Fibroblast of skin of right biceps (primary cell): ENCODE measurements around the gene PLEKHB2.
"Not testable (repeated sequence)": the region's sequence is repeated elsewhere in the genome, so short reads cannot be mapped to it uniquely, and the experiment has no call there.

Experiments
- DNase-seq: peaks from one replicate; pipeline ENCODE4 v3.0.0-alpha.2; 2013

Gene PLEKHB2

DNA sequence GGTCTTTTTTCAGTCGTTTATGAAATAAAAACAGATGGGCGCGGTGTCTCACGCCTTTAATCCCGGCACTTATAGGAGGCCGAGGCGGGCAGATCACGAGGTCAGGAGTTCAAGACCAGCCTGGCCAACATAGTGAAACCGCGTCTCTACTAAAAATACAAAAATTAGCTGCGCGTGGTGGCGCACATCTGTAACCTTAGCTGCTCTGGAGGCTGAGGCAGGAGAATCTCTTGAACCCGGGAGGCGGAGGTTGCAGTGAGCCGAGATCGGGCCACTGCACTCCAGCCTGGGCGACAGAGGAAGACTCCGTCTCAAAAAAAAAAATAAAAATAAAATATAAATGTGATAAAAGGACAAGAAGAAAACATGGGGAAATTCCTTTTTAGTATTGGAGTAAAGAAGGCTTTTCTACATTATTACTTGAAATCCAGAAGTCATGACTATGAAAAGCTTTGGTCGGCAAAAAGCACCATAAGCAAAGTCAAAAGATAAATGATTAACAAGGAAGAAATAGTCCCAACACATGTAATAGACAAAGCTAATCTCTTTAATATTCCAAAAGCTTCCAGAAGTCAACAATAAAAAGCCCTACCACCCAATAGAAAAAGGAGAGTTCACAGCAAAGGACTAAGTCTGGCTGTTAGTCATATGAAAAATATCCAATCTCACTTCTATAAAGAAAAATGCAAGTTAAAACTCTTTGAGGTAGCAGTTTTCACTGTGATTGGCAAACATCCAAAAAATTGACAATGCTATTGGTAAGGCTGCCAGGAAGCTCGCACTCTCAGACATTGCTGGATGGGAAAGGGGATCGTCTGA is 10.5 kb upstream of the PLEKHB2 start:
- DNase-seq: peak; percentile 24

GRCh38 chr2:131103165-131103564 is 2.0 kb upstream of the PLEKHB2 start:
- DNase-seq: no peak

GRCh38 chr2:131104487-131105155 is 515 bp upstream of the PLEKHB2 start:
- peak; percentile 56 for DNase-seq

GRCh38 chr2:131105950-131106801 is 1.0 kb downstream of the PLEKHB2 start:
- peak; percentile 41 for DNase-seq

- no peak for DNase-seq
Measured at GRCh38 chr2:131112529-131112928, 7.4 kb downstream of the PLEKHB2 start.

GRCh38 chr2:131113566-131114227 is 8.6 kb downstream of the PLEKHB2 start:
- no peak for DNase-seq

DNA sequence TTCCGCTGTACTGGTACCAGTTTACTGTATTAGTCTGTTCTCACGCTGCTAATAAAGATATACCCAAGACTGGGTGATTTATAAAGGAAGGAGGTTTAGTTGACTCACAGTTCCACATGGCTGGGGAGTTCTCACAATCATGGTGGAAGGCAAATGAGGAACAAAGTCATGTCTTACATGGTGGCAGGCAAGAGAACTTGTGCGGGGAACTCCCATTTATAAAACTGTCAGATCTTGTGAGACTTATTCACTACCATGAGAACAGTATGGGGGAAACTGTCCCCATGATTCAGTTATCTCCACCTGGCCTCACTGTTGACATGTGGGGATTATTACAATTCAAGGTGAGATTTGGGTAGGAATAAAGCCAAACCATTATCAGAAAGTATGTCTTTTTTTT is 9.8 kb downstream of the PLEKHB2 start:
- DNase-seq: not testable (repeated sequence)

DNA sequence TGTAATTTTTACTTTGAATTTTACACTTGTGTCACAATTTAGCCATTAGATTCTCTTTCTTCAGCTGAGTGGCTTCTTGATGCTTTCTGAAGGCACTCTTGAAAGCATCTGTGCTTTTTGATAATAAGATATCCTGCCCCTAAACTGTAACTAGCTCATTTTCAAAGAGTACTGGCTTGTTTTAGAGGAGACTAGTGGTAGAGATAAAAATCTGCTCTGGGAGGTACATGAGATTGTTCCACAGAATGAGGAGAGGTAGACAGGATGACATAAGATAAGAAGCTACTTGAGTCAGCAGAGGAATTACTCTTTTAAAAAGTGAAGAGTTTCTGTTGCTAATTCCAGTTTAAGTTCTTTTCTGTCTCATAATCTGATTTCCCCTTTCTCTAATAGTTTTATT is 10.6 kb downstream of the PLEKHB2 start:
- no peak for DNase-seq

- no peak for DNase-seq
Measured at GRCh38 chr2:131120815-131121317, 15.7 kb downstream of the PLEKHB2 start.

GRCh38 chr2:131121464-131121863 is 16.3 kb downstream of the PLEKHB2 start:
- peak; percentile 1 for DNase-seq

DNA sequence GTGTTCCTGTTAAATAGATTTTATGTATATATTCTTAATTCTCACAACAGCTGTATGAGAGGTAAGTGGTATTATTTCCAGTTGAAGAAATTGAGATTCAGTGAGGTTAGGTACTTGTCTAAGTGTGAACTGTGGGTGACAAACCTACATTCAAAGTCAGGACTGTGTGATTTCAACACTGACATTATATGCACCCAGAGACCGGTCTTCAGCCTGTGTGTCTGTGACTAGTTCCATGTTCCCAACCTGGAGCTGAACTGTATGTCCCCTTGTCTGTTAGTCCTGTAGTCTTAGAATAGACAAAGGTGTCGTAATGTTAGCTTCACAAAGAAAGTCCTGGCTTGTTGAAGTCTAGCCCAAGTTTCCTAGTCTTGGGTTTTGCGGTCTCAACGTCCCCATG is 17.4 kb downstream of the PLEKHB2 start:
- no peak for DNase-seq

DNA sequence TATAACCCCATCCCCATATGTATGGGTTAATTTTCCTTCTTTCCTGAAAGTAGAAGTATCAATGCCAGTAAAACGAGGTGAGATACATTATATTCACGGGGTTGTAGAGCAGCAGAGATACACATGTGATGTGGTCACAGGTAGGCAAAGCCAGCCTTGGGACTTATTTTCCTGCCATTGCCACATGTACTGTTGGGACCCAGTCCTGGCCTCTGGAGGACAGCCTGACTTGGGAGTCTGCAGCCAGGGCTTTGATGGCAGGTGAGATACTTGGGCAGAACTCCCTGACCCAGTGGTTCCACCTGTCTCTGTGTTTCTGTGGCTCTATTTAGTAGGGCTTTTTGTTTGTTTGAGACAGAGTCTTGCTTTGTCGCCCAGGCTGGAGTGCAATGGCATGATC is 18.1 kb downstream of the PLEKHB2 start:
- no peak for DNase-seq

DNA sequence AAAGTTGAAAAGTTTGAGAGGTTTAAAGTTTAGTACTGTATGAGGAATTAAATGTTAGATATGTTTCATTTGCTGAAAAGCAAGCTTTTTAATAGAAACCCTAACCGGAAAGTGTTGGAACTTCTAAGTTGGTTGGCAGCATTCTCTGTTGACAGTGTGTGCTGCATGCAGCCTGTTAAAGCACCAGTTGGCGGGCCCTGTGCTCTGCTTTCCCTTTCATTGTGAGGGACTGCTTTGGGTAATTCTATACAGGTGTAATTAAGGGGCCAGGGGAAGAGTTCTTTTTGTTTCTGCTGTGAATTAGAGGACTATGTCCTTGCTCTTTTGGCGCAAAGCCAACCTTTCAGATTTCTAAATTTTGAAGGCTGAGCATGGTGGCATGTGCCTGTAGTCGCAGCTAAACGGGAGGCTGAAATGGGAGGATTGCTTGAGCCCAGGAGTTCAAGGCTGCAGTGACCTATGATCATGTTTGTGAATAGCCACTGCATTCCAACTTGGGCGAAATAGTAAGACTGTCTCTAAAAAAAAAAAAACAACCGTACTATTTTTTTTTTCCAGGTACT is 20.1 kb downstream of the PLEKHB2 start:
- no peak for DNase-seq

DNA sequence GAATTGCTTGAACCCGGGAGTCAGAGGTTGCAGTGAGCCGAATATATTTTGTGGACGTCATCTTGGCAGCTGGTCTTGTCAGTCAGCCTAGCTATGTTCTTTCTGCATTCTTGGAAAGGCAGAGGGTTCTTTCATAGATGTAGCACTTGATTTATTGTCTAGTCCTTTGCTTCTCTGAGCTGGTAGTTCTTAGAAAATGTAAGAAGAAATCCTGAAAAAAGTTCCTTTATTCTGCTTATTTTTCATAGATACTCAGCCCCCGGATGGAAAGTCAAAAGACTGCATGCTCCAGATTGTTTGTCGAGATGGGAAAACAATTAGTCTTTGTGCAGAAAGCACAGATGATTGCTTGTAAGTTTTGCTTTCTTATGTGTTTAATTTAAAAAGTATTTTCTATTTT is 21.3 kb downstream of the PLEKHB2 start:
- no peak for DNase-seq

DNA sequence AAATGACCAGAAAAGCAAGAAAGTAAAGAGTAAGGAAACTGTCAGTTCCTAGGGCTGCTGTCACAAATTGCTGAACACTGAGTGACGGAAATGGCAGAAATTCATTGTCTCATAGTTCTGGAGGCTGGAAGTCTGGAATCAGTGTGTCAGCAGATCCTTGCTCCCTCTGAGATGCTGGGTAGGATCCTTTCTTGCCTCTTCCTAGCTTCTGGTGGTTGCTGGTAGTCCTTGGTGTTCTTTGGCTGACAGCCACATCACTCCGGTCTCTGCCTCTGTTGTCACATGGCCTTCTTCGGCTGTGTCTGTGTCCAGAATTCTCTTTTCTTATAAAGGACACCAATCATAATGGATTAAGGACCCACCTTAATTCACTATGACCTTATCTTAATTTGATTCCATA is 21.9 kb downstream of the PLEKHB2 start:
- DNase-seq: no peak

GRCh38 chr2:131127981-131128380 is 22.8 kb downstream of the PLEKHB2 start:
- no peak for DNase-seq

GRCh38 chr2:131130298-131130596 is 25.1 kb downstream of the PLEKHB2 start:
- DNase-seq: no peak

DNA sequence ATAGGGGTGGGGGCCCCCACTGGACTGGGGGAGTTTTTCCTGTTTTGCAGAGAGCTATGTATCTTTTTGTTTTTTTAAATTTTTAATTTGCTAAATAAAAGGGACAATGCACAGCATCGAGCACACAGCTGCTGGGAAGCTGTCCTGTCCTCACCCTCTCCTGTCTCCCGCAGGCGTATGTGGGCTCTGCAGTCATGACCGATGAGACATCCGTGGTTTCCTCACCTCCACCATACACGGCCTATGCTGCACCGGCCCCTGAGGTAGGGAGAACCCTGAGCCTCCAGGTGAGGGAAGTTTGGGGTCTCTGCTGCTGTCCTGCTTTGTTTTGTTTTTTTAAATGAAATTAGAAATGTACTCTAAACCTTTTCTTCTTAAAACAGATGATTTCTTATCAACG is 27.6 kb downstream of the PLEKHB2 start:
- DNase-seq: no peak

- no peak for DNase-seq
Measured at GRCh38 chr2:131140581-131140980, 35.4 kb downstream of the PLEKHB2 start.

GRCh38 chr2:131142849-131143248 is 37.7 kb downstream of the PLEKHB2 start:
- no peak for DNase-seq

DNA sequence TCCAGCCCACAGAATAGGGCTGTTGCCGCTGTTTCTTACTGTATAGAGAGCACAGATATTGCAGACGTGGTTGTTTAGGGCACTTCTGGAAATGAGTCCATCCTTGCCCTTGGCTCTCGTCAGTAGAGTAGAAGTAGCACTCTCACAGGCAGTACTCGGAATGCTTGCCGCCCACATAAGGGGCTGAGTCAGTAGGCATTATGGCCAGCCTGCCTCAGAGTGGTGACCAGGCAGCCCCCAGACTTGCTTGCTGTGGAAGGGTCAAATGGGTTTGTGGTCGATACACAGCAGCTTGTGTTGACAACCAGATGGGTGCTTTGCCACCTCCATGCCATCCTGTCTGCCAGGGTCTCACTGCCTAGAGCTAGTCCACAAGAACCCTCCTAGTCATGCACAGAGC is 38.7 kb downstream of the PLEKHB2 start:
- no peak for DNase-seq

GRCh38 chr2:131145040-131145439 is 39.9 kb downstream of the PLEKHB2 start:
- DNase-seq: no peak

- no peak for DNase-seq
Measured at GRCh38 chr2:131146231-131146630, 41.1 kb downstream of the PLEKHB2 start.
